ENCODE results near the gene CDC16. TPM values are rescaled to one million over a fixed set of nuclear protein-coding genes. Genes with fewer than 3 reads are reported as not detected.

CDC16 gene
- total and polyA plus RNA-seq, 2 of the 13 experiments (the other 11 are each of a cell fraction or from before 2014, with no cell fraction given): 24.2 to 60.9 TPM

DNA sequence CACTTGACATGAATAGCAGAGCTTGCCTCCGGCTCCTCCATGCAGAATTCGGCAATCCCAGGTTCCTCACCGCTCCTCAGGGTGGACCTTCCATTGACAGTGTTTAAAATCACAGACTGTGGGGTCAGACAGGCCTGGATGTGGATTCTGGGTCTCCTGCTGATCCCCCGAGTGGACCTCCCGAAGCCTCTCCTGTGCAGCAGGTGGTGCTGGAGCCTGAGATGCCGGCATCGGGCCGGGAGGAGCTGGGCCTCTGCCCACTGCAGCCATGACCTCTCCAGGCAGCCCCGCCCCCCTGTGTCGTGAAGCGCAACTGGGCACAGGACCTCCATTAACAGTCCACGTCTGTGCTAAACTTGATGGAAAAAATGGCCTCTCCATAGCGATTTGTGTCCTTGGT lies 10.5 kb upstream of the CDC16 start:
- no peaks in the 10 kb centered on the region for H3K79me2 ChIP-seq (ENCODE audit: insufficient read depth, low read length)
- FAIRE-seq (no peak), DNase-seq (ENCODE audit: low spot score) (no peak), ATAC-seq (no peak)
- H3K9ac ChIP-seq (ENCODE audit: insufficient read depth, low read depth, low read length): no peak overlapping the region
- in situ Hi-C loops (cut with HindIII; ENCODE audit: extremely low pct_ligation_motif_present, low pct_unique_long_range_greater_than_20kb): no loop called here
- H3K36me3 ChIP-seq (replicated peaks in 1 of 2; ENCODE audit: control insufficient read depth in 1 of 2, insufficient read depth in 2 of 2, low read length in 2 of 2): no peaks in the 10 kb centered on the region
- no peaks in the 10 kb centered on the region for H3K9me3 ChIP-seq (ENCODE audit: low read length)
- no peak overlapping the region for H3K4me3 ChIP-seq (replicated peaks in 1 of 3; ENCODE audit: insufficient read depth in 1 of 3, low read depth in 2 of 3, low read length in 3 of 3)
- WGBS (ENCODE audit: low lambda C conversion rate): 53% methylated on average over 5 of the region's 13 CpGs
- POLR2A ChIA-PET: no interaction called here
- no peak overlapping the region for H2AFZ ChIP-seq (ENCODE audit: low read length)
- no peak overlapping the region for H3K27ac ChIP-seq (ENCODE audit: extremely low read length, insufficient read depth, low read length)
- no peaks in the 10 kb centered on the region for H3K4me1 ChIP-seq (ENCODE audit: insufficient read depth, low read length)
- BruUV-seq (replicated peaks): no TSS peak
- intact Hi-C loops (cut with micrococcal nuclease; ENCODE audit: unreplicated experiment): no loop called here
- no peak overlapping the region for H3K4me2 ChIP-seq (ENCODE audit: low read depth, low read length)
- CTCF ChIA-PET (ENCODE audit: low intra/inter-chr PET ratio, low total read pairs): no interaction called here
- peaks cover 2 to 41% of the 10 kb centered on the region in 2 experiments; a peak in 4 of 5 replicates for H3K27me3 ChIP-seq (ENCODE audit: control insufficient read depth in 1 of 2, insufficient read depth in 2 of 2, low read length in 2 of 2)
- no peaks in the 10 kb centered on the region for H4K20me1 ChIP-seq (ENCODE audit: insufficient read depth, low read length)
- no peak for TF ChIP-seq REL (CRISPR knock-in tag; conservative IDR thresholded peaks at IDR 0.05)
- TF ChIP-seq, protein P1, sequence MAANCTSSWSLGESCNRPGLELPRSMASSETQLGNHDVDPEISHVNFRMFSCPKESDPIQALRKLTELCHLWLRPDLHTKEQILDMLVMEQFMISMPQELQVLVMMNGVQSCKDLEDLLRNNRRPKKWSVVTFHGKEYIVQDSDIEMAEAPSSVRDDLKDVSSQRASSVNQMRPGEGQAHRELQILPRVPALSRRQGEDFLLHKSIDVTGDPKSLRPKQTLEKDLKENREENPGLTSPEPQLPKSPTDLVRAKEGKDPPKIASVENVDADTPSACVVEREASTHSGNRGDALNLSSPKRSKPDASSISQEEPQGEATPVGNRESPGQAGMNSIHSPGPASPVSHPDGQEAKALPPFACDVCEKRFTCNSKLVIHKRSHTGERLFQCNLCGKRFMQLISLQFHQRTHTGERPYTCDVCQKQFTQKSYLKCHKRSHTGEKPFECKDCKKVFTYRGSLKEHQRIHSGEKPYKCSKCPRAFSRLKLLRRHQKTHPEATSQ (CRISPR knock-in tag; IDR thresholded peaks at IDR 0.05; ENCODE audit: borderline replicate concordance): no peak
- no peak for TF ChIP-seq TFE3 (CRISPR knock-in tag; IDR thresholded peaks at IDR 0.05)
- no peak for TF ChIP-seq ATF6 (CRISPR knock-in tag; conservative IDR thresholded peaks at IDR 0.05)
- no peak for TF ChIP-seq ZBTB39 (CRISPR knock-in tag; IDR thresholded peaks at IDR 0.05)
- no peak for TF ChIP-seq NFKBIZ (CRISPR knock-in tag; IDR thresholded peaks at IDR 0.05)
- TF ChIP-seq ZNF367 (CRISPR knock-in tag; IDR thresholded peaks at IDR 0.05; ENCODE audit: borderline replicate concordance): no peak
- TF ChIP-seq BORCS8-MEF2B (CRISPR knock-in tag; IDR thresholded peaks at IDR 0.05): no peak
- TF ChIP-seq ZNF34 (CRISPR knock-in tag; IDR thresholded peaks at IDR 0.05; ENCODE audit: borderline replicate concordance): no peak
- no peak for TF ChIP-seq KLF16 (CRISPR knock-in tag; IDR thresholded peaks at IDR 0.05)
- TF ChIP-seq RELA (CRISPR knock-in tag; IDR thresholded peaks at IDR 0.05): no peak
- TF ChIP-seq ZNF772 (CRISPR knock-in tag; IDR thresholded peaks at IDR 0.05): no peak
- TF ChIP-seq ZNF609 (CRISPR knock-in tag; IDR thresholded peaks at IDR 0.05; ENCODE audit: borderline replicate concordance): no peak
